ENCODE measurements around the gene EFNA5. TPM values are rescaled to one million over a fixed set of nuclear protein-coding genes. Genes with fewer than 3 reads are reported as not detected.

Gene EFNA5
- total RNA-seq, 2 donors from 2014 or later, result 9.7 to 11.1 TPM

DNA sequence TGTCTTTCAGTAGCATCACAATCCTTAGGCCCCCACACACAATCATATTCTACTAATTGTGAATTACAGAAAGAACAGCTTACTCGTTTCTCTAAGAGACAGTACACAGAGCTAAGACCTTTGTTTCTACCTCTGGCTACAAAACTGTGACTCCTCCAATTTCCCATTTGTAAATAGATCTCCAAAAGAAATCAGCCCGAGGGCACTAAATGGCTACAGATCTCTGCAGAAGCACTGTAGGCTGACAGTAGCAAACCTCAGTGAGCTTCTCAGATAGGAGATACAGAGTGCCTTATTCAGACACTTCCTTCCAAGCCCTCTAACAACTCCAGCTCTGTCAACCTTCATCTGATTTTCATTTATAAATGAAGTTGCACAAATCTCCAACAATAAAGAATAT, 51.0 kb downstream of the EFNA5 start:
- Histone ChIP-seq H3K9ac (ENCODE audit: low read depth in 2 of 2, low read length in 2 of 2) (no peak overlapping the region), H3K36me3 (no peaks in the 10 kb centered on the region), H3K4me1 (no peaks in the 10 kb centered on the region), H3K27ac (no peak overlapping the region), H3K27me3 (no peaks in the 10 kb centered on the region), H3K9me3 (no peaks in the 10 kb centered on the region), H3K4me3 (no peak overlapping the region)
- intact Hi-C loops (cut with DNase I), result no loop called here
- no peak for DNase-seq
- TF ChIP-seq, protein P1, sequence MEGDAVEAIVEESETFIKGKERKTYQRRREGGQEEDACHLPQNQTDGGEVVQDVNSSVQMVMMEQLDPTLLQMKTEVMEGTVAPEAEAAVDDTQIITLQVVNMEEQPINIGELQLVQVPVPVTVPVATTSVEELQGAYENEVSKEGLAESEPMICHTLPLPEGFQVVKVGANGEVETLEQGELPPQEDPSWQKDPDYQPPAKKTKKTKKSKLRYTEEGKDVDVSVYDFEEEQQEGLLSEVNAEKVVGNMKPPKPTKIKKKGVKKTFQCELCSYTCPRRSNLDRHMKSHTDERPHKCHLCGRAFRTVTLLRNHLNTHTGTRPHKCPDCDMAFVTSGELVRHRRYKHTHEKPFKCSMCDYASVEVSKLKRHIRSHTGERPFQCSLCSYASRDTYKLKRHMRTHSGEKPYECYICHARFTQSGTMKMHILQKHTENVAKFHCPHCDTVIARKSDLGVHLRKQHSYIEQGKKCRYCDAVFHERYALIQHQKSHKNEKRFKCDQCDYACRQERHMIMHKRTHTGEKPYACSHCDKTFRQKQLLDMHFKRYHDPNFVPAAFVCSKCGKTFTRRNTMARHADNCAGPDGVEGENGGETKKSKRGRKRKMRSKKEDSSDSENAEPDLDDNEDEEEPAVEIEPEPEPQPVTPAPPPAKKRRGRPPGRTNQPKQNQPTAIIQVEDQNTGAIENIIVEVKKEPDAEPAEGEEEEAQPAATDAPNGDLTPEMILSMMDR (IDR thresholded peaks at IDR 0.05), result no peak

DNA sequence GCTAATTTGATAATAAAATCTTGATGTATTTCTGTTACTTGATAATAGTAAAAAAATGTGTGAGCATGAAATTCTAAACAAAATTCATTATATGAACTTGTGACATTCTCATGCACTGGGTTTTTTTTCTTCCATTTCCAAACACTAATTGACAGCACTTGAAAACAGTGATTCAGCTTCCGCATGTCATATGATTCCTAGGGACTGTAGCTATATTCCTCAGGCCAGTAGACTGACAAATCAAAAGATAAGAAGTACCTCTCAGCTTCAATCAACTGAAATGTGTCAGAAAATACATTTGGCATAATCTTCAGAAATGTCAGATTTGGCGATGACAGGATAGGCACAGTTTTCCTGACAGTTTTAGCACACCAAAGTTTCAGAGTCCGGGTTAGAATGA, 52.5 kb downstream of the EFNA5 start:
- TF ChIP-seq, protein P1 (IDR thresholded peaks at IDR 0.05), result no peak
- no peak for DNase-seq
- Histone ChIP-seq H3K9me3 (no peaks in the 10 kb centered on the region), H3K27ac (no peak overlapping the region), H3K36me3 (no peaks in the 10 kb centered on the region), H3K4me3 (no peak overlapping the region), H3K4me1 (no peaks in the 10 kb centered on the region), H3K9ac (ENCODE audit: low read depth in 2 of 2, low read length in 2 of 2) (no peak overlapping the region), H3K27me3 (no peaks in the 10 kb centered on the region)
- intact Hi-C loops (cut with DNase I), result no loop called here

DNA sequence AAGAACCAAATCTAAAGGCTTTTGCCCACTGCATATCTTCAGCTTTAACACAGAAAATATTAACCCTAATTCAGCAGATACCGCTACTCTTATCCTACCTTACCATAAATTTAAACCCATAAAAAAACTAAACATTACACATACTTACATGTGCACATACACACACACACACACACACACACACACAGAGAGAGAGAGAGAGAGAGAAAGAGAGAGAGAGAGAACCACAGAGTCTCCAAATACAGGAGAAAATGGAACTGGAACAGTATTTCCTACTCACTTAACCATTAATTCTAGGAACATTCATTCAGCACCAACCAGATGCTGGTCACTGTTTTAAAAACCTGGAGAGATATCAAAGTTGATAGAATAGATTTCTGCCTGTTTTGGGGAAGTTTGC, 53.7 kb downstream of the EFNA5 start:
- no peak overlapping the region for H3K4me3 ChIP-seq
- DNase-seq, result no peak
- H3K4me1 ChIP-seq, result no peaks in the 10 kb centered on the region
- no peaks in the 10 kb centered on the region for H3K36me3 ChIP-seq
- no peak overlapping the region for H3K27ac ChIP-seq
- H3K9me3 ChIP-seq, result no peaks in the 10 kb centered on the region
- no peak overlapping the region for H3K9ac ChIP-seq (ENCODE audit: low read depth in 2 of 2, low read length in 2 of 2)
- intact Hi-C loops (cut with DNase I), result no loop called here
- no peaks in the 10 kb centered on the region for H3K27me3 ChIP-seq
- TF ChIP-seq, protein P1 (IDR thresholded peaks at IDR 0.05), result no peak

DNA sequence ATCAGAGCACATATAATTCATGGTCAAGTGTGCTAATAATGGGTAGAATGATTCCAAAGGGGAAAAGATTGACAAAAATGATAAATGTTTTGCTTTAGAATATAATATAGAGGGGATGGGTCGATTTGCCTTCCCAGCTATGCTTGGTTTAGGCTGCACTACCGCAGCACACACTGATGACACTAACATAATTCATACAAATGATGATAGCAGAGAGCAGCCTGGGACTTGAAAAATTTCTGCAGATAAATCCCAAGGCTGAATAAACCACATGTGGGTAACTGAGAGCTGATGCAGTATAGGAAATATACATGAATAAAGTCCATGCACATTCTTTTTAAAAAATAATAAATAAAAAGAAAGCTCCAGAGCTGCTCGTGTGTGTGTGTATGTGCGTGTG, 54.5 kb downstream of the EFNA5 start:
- no peaks in the 10 kb centered on the region for H3K36me3 ChIP-seq
- H3K9me3 ChIP-seq, result no peaks in the 10 kb centered on the region
- H3K27ac ChIP-seq, result no peak overlapping the region
- intact Hi-C loops (cut with DNase I), result no loop called here
- TF ChIP-seq, protein P1 (IDR thresholded peaks at IDR 0.05), result no peak
- H3K4me1 ChIP-seq, result no peaks in the 10 kb centered on the region
- H3K27me3 ChIP-seq, result no peaks in the 10 kb centered on the region
- DNase-seq, result no peak
- no peak overlapping the region for H3K4me3 ChIP-seq
- H3K9ac ChIP-seq (ENCODE audit: low read depth in 2 of 2, low read length in 2 of 2), result no peak overlapping the region

DNA sequence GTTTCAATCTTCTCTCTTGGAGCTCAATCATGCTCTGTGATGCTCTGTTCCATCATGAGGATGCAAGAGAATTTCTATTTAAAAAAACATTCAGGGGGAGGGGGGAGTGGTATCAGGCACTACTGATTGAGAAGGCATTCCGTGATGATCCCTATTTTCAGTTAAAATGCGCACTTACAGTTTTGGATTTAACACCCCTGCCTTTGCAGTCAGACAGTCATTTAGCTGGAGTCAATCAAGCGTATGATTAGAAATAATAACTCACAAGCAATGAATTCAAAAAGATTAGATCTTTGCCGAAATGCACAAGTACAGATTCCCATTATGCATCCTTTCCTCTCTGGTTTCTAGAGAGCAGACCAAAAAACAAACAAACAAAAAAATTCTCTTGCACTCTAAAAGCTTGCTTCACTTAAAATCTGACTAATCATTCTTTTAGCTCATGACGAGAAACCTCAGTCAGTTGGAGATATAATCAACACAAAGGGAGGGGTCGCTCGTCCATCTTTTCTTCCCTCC, 55.4 kb downstream of the EFNA5 start:
- intact Hi-C loops (cut with DNase I), result no loop called here
- no peak for DNase-seq
- Histone ChIP-seq H3K27ac (no peak overlapping the region), H3K27me3 (no peaks in the 10 kb centered on the region), H3K9me3 (no peaks in the 10 kb centered on the region), H3K36me3 (no peaks in the 10 kb centered on the region), H3K4me3 (no peak overlapping the region), H3K4me1 (no peaks in the 10 kb centered on the region), H3K9ac (ENCODE audit: low read depth in 2 of 2, low read length in 2 of 2) (no peak overlapping the region)
- TF ChIP-seq, protein P1 (IDR thresholded peaks at IDR 0.05), result no peak

All from colonic mucosa (tissue), 4 donors.